HL-60 (cell line): ENCODE measurements around the gene FAM234A.

Source experiments
- GABPA ChIP-seq: IDR thresholded peaks from 2 replicates; pipeline ENCODE4 v1.6.1; 2012; ENCODE audit warnings: low read depth
- POLR2AphosphoS5 ChIP-seq: IDR thresholded peaks from 2 replicates; pipeline ENCODE4 v1.6.1; 2012; ENCODE audit warnings: low read depth
- TF ChIP-seq, protein P1 (sequence below): IDR thresholded peaks from one replicate; pipeline ENCODE4 v1.5.1; 2011; ENCODE audit warnings: low read length, control low read depth, inconsistent platforms; ENCODE audit not compliant: insufficient read depth

DNA sequence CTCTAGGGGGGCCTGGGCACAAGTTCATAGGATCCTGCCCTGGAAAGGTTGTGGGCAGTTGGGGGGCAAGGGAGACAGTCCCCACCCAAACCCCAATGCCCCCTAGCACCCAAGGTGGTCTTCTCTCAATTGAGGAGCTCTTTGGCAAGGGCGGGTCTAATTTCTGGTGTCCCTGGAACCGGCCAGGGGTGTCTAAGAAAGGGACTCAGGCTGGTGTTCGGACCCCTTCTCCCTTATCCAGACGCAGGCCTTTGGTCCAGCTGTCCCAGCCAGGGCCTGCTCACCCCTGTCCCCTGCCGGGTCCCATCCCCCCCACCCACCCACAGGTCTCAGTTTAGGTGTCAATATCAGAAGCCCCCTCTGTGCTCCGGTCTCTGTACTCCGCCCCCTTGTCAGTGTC, 44.9 kb downstream of the FAM234A start:
- TF ChIP-seq, protein P1, sequence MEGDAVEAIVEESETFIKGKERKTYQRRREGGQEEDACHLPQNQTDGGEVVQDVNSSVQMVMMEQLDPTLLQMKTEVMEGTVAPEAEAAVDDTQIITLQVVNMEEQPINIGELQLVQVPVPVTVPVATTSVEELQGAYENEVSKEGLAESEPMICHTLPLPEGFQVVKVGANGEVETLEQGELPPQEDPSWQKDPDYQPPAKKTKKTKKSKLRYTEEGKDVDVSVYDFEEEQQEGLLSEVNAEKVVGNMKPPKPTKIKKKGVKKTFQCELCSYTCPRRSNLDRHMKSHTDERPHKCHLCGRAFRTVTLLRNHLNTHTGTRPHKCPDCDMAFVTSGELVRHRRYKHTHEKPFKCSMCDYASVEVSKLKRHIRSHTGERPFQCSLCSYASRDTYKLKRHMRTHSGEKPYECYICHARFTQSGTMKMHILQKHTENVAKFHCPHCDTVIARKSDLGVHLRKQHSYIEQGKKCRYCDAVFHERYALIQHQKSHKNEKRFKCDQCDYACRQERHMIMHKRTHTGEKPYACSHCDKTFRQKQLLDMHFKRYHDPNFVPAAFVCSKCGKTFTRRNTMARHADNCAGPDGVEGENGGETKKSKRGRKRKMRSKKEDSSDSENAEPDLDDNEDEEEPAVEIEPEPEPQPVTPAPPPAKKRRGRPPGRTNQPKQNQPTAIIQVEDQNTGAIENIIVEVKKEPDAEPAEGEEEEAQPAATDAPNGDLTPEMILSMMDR: no peak
- TF ChIP-seq GABPA (no peak), POLR2AphosphoS5 (no peak)
